ENCODE data around the gene PTDSS2. TPM values are rescaled to one million over a fixed set of nuclear protein-coding genes. Genes with fewer than 3 reads are reported as not detected.

The PTDSS2 gene
- total and polyA plus RNA-seq, 2 of the 13 experiments (the other 11 are each of a cell fraction or from before 2014, with no cell fraction given): 21.7 to 26.4 TPM

GRCh38 chr11:518463-519202, 68.6 kb downstream of the PTDSS2 start (continued):
- TF ChIP-seq ZBTB33 (CRISPR knock-in tag; IDR thresholded peaks at IDR 0.05): peak; percentile 90
- no peak for TF ChIP-seq CEBPB (IDR thresholded peaks at IDR 0.05; ENCODE audit: borderline replicate concordance, low read depth, low read length)
- no peak; the same call in 1 of the 2 replicates for TF ChIP-seq MAX (IDR thresholded peaks at IDR 0.05)
- no peak for TF ChIP-seq TBX3 (IDR thresholded peaks at IDR 0.05; ENCODE audit: borderline replicate concordance)
- TF ChIP-seq ETV5 (CRISPR knock-in tag; IDR thresholded peaks at IDR 0.05; ENCODE audit: borderline replicate concordance): peak; percentile 78
- TF ChIP-seq ZSCAN31 (CRISPR knock-in tag; IDR thresholded peaks at IDR 0.05; ENCODE audit: low read depth): peak; percentile 83
- TF ChIP-seq ASH2L (IDR thresholded peaks at IDR 0.05; ENCODE audit: insufficient read length, low read depth, low read length): no peak
- peak; percentile 18; the same call in 1 of the 2 replicates for TF ChIP-seq MEIS2 (CRISPR knock-in tag; IDR thresholded peaks at IDR 0.05)
- TF ChIP-seq POLR2A (IDR thresholded peaks at IDR 0.05; ENCODE audit: insufficient read depth in 1 of 2, low read depth in 2 of 2, low read length in 2 of 2): no peak
- TF ChIP-seq IKZF4 (CRISPR knock-in tag; IDR thresholded peaks at IDR 0.05; ENCODE audit: borderline replicate concordance, low read depth, not compliant biosample characterization): no peak
- TF ChIP-seq RAD51 (IDR thresholded peaks at IDR 0.05; ENCODE audit: borderline replicate concordance): peak; percentile 90
- no peak; the same call in 1 of the 2 replicates for TF ChIP-seq JUN (CRISPR knock-in tag; IDR thresholded peaks at IDR 0.05)
- TF ChIP-seq ZNF296 (CRISPR knock-in tag; conservative IDR thresholded peaks at IDR 0.05): no peak
- no peak; the same call in 1 of the 2 replicates for TF ChIP-seq ZKSCAN8 (CRISPR knock-in tag; IDR thresholded peaks at IDR 0.05; ENCODE audit: borderline replicate concordance)
- no peak; the same call in 1 of the 2 replicates for TF ChIP-seq GABPA (IDR thresholded peaks at IDR 0.05; ENCODE audit: low read depth, low read length)
- TF ChIP-seq GABPA (CRISPR knock-in tag; IDR thresholded peaks at IDR 0.05; ENCODE audit: low read depth): peak; percentile 44; the same call in 1 of the 2 replicates
- TF ChIP-seq RFXANK (CRISPR knock-in tag; IDR thresholded peaks at IDR 0.05): peak; percentile 78; the same call in 1 of the 2 replicates
- peak; percentile 91 for TF ChIP-seq UBTF (CRISPR knock-in tag; IDR thresholded peaks at IDR 0.05)
- TF ChIP-seq HMGXB4 (CRISPR knock-in tag; IDR thresholded peaks at IDR 0.05; ENCODE audit: borderline replicate concordance in 1 of 2, low read depth in 1 of 2): peak; percentile 89 to 94
- no peak for TF ChIP-seq ZNF766 (CRISPR knock-in tag; IDR thresholded peaks at IDR 0.05; ENCODE audit: borderline replicate concordance)
- TF ChIP-seq MXD3 (CRISPR knock-in tag; IDR thresholded peaks at IDR 0.05): peak; percentile 74; the same call in 1 of the 2 replicates
- TF ChIP-seq ZNF616 (CRISPR knock-in tag; IDR thresholded peaks at IDR 0.05; ENCODE audit: low read depth): peak; percentile 56; the same call in 1 of the 2 replicates
- TF ChIP-seq SATB2 (CRISPR knock-in tag; IDR thresholded peaks at IDR 0.05): no peak
